Ectodermal cell (in vitro differentiated cells): Measurements from ENCODE around the gene LBH.

Source experiments
- H3K27ac ChIP-seq: 2 replicates; pipeline ENCODE4 v1.7.0; 2013; ENCODE audit warnings: mild to moderate bottlenecking, low read depth, low read length; ENCODE audit not compliant: insufficient read depth, poor library complexity, severe bottlenecking
- H3K27me3 ChIP-seq: 2 replicates; pipeline ENCODE4 v1.7.0; 2013; ENCODE audit warnings: mild to moderate bottlenecking, low read length; ENCODE audit not compliant: insufficient read depth, control insufficient read depth, poor library complexity, severe bottlenecking
- H3K36me3 ChIP-seq: one replicate; pipeline ENCODE4 v1.7.0; 2013; ENCODE audit warnings: low read length; ENCODE audit not compliant: control insufficient read depth, insufficient read depth
- H3K4me1 ChIP-seq: one replicate; pipeline ENCODE4 v1.7.0; 2013; ENCODE audit warnings: low read length; ENCODE audit not compliant: control insufficient read depth, insufficient read depth
- H3K4me3 ChIP-seq: 2 replicates; pipeline ENCODE4 v1.7.0; 2013; ENCODE audit warnings: low read depth, low read length, control low read depth; ENCODE audit not compliant: insufficient read depth
- H3K9me3 ChIP-seq: 2 replicates; pipeline ENCODE4 v1.7.0; 2013; ENCODE audit warnings: mild to moderate bottlenecking, low read length, moderate library complexity; ENCODE audit not compliant: control insufficient read depth
- WGBS, 2 experiments: methylation state at CpG; one replicate each; pipeline ENCODE4 v1.1.7; 2013; ENCODE audit warnings: missing lambda C conversion rate in 2 of 2; 5-methylcytosine and 5-hydroxymethylcytosine counted together

The LBH gene

DNA sequence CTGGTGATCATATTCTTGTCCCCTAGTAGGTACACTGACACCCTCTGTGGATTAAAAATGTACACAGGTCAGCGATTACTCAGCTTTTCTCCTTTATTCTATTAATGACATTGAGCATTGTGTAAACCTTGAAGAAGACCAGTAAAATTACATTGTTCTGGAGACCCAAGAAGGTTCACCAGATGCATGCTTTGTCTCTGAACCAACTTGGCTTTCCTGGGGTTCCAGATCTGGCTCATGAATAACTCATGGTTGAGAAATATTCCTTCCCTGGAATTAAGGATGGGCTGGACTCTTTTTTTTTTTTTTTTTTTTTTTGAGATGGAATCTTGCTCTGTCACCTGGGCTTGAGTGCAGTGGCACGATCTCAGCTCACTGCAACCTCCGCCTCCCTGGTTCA, 11.9 kb downstream of the LBH start:
- H3K27me3 ChIP-seq, result no peaks in the 10 kb centered on the region
- no peaks in the 10 kb centered on the region for H3K36me3 ChIP-seq
- no peaks in the 10 kb centered on the region for H3K4me1 ChIP-seq
- H3K27ac ChIP-seq, result no peak overlapping the region
- 92 to 93% methylated on average over 3 of the region's 3 CpGs for WGBS, 2 experiments
- H3K4me3 ChIP-seq, result no peak overlapping the region
- H3K9me3 ChIP-seq, result no peaks in the 10 kb centered on the region

DNA sequence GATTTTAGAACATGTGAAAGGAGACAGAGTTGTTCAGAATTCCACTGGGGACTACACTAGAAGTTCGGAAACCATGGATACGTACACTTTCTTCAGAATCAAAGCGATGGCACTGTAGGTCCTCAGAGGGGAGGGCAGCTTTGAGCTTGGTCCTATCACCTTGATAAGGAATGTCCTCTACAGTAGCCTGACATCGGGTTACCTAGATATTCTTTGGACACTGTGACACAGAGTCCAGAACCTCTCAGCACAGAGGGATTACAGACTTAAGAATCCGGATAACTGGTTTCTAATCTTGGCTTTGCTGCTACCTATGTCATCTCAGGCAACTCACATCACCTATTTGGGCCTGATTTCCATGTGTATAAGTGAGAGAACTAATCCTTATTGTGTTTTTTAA, 14.0 kb downstream of the LBH start:
- H3K4me1 ChIP-seq, result peaks cover 6% of the 10 kb centered on the region
- H3K27ac ChIP-seq, result no peak overlapping the region
- no peaks in the 10 kb centered on the region for H3K36me3 ChIP-seq
- no peak overlapping the region for H3K4me3 ChIP-seq
- 94 to 96% methylated on average over 5 of the region's 5 CpGs for WGBS, 2 experiments
- no peaks in the 10 kb centered on the region for H3K27me3 ChIP-seq
- H3K9me3 ChIP-seq, result no peaks in the 10 kb centered on the region

DNA sequence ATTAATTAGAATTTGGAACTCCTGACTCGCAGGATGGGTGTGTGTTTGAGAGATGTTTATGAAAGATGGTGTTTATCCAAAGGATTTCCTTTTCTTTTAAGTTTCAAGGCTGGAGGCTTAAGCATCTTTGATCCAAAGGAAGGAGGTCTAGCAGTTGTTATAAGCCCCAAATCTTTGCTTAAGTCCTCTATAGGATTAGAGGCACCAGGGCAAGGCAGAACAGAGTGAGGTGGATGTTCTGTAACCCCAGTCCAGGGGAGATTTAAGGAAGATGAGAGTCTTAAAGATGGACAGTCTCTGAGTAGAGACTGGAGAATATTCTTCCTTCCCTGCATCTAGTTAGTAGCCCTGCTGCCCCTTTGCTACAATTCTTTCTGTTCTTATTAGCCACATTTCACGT, 17.5 kb downstream of the LBH start:
- Histone ChIP-seq H3K27me3 (no peaks in the 10 kb centered on the region), H3K9me3 (no peaks in the 10 kb centered on the region), H3K27ac (no peak overlapping the region), H3K36me3 (no peaks in the 10 kb centered on the region), H3K4me1 (peaks cover 6% of the 10 kb centered on the region), H3K4me3 (no peak overlapping the region)
- 83 to 85% methylated on average over 1 to 2 of the region's 2 CpGs for WGBS, 2 experiments

DNA sequence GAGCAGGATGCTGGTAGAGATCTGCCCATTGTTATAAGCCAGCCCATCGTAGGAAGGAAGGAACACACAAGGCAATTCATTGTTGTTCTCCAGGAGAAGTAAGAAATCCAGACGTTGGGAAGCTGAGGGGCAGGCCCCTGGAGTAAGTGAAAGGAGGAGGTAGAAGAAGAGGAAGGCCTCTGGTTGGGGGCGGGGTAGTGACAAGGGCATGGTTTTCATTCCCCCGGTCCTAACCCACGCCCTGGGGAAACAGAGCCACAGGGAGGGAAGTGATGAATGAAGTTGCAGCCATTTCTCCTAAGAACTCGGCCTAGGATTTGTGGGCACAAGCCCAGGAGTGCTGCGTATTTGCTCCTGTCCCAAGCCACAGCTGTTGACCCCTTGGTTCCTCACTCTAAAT, 18.0 kb downstream of the LBH start:
- WGBS, 2 experiments, result 66 to 75% methylated on average over 7 of the region's 7 CpGs
- no peaks in the 10 kb centered on the region for H3K27me3 ChIP-seq
- no peak overlapping the region for H3K27ac ChIP-seq
- H3K36me3 ChIP-seq, result no peaks in the 10 kb centered on the region
- peaks cover 6% of the 10 kb centered on the region for H3K4me1 ChIP-seq
- H3K4me3 ChIP-seq, result no peak overlapping the region
- H3K9me3 ChIP-seq, result no peaks in the 10 kb centered on the region

DNA sequence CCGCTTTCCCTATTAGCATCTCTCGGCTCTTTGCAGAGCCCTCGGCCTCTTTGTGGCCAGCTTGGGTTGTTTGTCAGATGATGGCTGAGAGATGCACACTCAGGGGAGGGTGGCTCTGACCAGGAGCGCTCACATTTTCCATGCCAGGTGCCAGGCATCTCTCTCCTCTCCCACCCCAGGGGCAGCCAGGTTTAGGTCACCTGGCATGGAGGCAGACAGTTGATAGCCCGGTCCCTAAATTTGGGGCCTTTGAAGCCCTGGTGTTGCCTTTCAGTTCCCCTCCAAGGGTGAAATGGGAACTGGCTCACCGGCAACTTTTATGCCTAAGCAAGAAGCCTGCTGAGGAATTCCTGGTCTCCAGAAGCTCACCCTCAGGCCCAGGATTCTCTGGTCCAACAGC, 19.1 kb downstream of the LBH start:
- WGBS, 2 experiments, result 88 to 92% methylated on average over 6 of the region's 6 CpGs
- no peak overlapping the region for H3K4me3 ChIP-seq

DNA sequence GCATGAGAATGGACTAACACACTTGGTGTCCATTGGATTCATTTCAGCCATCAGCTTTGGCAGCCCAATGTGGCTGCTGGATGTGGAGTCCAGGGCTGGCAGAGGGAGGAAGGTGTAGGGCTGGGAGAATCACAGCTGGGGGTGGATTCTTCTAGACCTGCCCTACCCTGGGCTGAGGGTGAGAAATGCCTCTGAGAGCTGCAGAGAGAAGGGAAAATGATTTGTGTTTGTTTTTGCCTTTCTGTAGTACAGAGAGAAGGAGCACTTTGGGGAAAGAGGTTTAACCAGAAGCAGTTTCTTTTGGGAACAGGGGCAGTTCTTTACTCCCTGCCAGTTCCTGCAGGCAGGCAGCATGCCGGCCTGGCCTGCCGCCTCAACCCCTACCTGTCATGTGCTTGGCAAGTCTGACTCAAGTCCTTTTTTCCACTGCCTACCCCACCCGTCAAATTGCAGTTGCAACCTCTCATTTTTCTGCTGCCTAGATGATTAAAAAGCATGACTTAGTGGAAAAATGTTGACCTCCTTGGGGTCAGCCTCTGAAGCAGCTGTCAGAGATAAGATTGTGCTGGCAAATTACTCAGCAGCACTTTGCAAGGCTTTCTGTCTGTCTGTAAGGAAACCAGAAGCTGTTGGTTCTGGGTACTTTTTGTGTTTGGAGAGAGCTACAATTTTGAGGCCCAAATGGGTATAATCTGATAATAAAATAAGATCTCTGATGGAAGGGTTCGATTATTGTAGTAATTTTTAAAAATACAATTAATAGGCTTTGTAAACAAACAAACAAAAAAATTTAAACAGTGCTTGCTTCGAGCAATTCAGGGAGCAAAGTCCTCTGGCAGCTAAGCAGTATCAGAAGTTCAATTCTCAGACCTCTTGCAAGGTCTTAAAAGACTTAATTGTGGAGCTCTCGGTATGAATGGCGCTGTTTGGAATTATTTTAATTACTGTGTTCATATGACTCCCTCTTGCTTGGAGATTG, 21.7 kb downstream of the LBH start:
- no peak overlapping the region for H3K4me3 ChIP-seq
- WGBS, 2 experiments, result 88 to 89% methylated on average over 6 of the region's 7 CpGs
- H3K27ac ChIP-seq, result no peak overlapping the region
- no peaks in the 10 kb centered on the region for H3K27me3 ChIP-seq
- peaks cover 6% of the 10 kb centered on the region for H3K4me1 ChIP-seq
- H3K36me3 ChIP-seq, result no peaks in the 10 kb centered on the region
- H3K9me3 ChIP-seq, result no peaks in the 10 kb centered on the region

More for the DNA sequence above, 19.1 kb downstream of the LBH start:
- H3K27ac ChIP-seq, result no peak overlapping the region
- no peaks in the 10 kb centered on the region for H3K9me3 ChIP-seq
- no peaks in the 10 kb centered on the region for H3K36me3 ChIP-seq
- H3K4me1 ChIP-seq, result peaks cover 6% of the 10 kb centered on the region
- H3K27me3 ChIP-seq, result no peaks in the 10 kb centered on the region

DNA sequence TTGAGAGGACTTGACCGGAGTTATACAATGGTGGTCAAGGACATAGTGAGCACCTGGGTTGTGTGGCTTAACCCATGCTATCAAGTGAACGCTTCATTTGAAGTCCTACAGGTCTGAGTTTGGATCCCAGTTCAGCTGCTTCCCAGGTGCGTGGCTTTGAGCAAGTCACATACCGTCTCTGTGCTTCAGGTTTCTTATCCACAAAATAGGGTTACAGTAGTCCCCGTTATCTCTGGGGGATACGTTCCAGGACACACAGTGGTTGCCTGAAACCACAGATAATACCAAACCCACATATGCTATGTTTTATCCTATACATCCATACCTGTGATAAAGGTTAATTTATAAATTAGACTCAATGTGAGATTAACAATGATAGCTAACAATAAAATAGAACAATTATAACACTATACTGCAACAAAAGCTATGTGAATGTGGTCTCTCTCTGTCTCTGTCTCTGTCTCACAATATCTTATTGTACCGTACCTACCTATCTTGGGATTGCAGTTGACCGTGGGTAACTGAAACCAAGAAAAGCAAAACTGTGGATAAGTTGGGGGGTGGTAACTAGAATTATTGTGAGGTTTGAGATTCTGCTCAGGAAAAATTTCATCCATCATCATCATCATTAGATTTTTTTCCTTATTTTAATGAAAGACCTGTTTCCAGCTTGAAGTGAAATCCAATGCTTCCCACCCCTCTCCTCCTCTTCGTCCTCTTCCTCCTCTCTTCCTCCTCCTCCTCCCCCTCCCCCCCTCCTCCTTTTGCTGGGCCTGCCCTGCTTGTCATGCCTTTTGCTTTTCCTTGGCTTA, 22.7 kb downstream of the LBH start:
- Histone ChIP-seq H3K4me3 (no peak overlapping the region), H3K36me3 (no peaks in the 10 kb centered on the region), H3K27me3 (no peaks in the 10 kb centered on the region), H3K9me3 (no peaks in the 10 kb centered on the region), H3K4me1 (peaks cover 2% of the 10 kb centered on the region), H3K27ac (no peak overlapping the region)
- 93 to 94% methylated on average over 8 to 9 of the region's 9 CpGs for WGBS, 2 experiments

DNA sequence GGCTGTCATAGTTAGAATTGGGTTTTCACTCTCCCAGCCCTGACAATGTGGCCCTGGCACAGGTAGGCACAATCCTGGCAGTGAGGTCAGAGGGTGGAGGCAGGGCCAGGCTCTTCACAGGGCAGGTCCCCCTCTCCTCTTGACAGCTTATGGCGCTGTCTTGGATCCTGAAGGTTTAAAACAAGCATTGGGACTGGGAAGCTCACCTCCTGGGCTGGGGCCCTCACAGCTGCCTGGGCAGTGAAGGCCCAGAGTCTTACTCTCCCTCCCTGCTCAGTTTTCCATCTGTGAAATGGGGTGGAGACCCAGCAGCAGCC, 23.3 kb downstream of the LBH start:
- no peak overlapping the region for H3K27ac ChIP-seq
- WGBS, 2 experiments, result 90 to 95% methylated on average over 1 of the region's 1 CpG
- no peaks in the 10 kb centered on the region for H3K4me1 ChIP-seq
- no peak overlapping the region for H3K4me3 ChIP-seq
- no peaks in the 10 kb centered on the region for H3K36me3 ChIP-seq
- no peaks in the 10 kb centered on the region for H3K9me3 ChIP-seq
- no peaks in the 10 kb centered on the region for H3K27me3 ChIP-seq

DNA sequence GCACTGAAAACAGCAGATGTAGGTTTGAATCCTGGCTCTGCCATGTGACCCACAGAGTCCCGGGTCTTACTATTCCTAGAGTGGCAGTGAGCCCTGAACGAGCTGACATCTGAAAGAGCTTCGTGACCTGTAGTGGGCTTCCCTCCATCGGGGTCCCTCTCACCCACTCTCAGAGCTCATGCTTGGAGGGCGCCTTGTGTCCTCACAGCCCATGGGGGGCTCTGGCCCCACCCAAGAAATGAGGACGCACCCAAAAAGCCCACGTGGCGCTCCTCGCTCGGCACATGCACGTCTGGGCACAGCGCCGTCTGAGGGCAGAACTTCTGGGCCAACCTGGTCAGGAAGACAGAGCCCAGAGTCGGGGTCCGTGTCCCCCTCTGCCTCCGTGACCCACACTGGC, 23.7 kb downstream of the LBH start:
- H3K27me3 ChIP-seq, result no peaks in the 10 kb centered on the region
- no peak overlapping the region for H3K4me3 ChIP-seq
- H3K36me3 ChIP-seq, result no peaks in the 10 kb centered on the region
- H3K4me1 ChIP-seq, result no peaks in the 10 kb centered on the region
- WGBS, 2 experiments, result 93 to 96% methylated on average over 16 of the region's 16 CpGs
- no peak overlapping the region for H3K27ac ChIP-seq
- H3K9me3 ChIP-seq, result no peaks in the 10 kb centered on the region
